ENCODE data around the gene TNFSF12.

TNFSF12 gene, protein sequence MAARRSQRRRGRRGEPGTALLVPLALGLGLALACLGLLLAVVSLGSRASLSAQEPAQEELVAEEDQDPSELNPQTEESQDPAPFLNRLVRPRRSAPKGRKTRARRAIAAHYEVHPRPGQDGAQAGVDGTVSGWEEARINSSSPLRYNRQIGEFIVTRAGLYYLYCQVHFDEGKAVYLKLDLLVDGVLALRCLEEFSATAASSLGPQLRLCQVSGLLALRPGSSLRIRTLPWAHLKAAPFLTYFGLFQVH

DNA sequence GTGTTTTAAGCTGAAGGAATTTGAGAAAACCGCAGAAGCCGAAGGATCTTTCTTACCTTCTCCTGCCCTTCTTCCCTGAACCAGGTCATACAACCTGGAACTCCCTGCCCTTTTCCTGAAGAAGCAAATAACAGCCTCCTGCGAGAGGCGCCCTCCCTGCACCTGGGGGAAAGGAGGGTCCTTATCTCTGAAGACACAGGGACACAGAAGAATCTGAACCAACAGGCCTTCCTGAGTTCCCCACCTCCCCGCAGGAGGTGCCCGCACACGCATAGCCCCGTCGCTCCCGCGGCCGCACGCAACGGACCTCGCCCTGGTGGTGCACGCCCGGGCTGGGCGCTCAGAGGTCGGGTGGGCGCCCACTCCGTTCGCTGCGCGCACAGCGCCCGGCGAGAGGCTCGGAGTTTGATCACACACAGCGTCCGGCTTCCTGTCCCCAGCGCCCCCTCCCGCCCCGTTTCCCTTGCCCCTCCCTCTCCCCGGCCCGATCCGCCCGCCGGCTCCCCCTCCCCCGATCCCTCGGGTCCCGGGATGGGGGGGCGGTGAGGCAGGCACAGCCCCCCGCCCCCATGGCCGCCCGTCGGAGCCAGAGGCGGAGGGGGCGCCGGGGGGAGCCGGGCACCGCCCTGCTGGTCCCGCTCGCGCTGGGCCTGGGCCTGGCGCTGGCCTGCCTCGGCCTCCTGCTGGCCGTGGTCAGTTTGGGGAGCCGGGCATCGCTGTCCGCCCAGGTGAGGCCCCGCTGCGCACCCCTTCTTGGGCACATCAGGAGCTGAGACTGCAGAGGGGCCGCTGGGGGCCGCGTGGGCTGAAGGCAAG lies at the start of gene TNFSF12:
Gene TNFSF12, plus strand, starts transcription at position 474 of the 816 bp plus-strand sequence. Its CDS starts 96 bp downstream, at position 570.
- DNase-seq, result peak in 1 of 2 donors; percentile 24

DNA sequence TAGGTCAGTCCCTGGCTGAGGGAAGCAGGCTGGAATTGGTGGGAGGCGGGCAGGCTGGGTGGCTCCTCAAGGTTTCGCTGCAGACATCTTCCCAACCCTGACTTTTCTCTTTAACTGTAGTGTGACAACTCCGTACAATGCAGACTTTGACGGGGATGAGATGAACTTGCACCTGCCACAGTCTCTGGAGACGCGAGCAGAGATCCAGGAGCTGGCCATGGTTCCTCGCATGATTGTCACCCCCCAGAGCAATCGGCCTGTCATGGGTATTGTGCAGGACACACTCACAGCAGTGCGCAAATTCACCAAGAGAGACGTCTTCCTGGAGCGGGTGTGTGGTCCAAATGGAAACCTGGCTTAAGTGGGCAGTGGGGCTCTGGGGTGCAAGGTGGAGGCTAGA lies 49.7 kb upstream of the TNFSF12 start:
- no peak for DNase-seq

GRCh38 chr17:7501729-7502128 lies 47.1 kb upstream of the TNFSF12 start:
- DNase-seq, result no peak

DNA sequence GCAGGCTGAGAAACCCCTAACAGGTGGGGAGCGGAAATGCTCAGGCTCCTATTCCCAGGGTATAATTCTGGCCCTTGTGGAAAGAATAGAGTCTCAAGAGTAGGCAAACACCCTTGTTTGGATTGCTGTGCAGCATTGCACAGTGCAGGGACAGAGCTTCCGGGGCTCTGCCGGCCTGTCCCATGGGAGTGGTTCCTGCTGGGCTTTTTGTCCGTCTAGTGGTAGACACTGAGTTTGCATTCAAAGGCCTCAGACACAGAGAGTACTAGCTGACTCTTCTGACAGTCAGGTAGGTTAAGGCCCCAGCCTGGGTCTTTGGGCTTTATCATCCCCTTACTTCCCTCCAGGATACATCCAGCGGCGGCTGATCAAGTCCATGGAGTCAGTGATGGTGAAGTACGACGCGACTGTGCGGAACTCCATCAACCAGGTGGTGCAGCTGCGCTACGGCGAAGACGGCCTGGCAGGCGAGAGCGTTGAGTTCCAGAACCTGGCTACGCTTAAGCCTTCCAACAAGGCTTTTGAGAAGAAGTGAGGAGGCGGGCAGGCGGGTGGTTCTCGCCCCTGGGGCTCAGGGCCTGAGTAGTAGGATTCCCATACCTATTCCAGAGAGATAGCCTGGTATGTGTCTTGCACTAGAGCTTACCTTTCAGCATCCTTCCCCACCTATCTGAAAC lies 46.5 kb upstream of the TNFSF12 start:
- no peak for DNase-seq

DNA sequence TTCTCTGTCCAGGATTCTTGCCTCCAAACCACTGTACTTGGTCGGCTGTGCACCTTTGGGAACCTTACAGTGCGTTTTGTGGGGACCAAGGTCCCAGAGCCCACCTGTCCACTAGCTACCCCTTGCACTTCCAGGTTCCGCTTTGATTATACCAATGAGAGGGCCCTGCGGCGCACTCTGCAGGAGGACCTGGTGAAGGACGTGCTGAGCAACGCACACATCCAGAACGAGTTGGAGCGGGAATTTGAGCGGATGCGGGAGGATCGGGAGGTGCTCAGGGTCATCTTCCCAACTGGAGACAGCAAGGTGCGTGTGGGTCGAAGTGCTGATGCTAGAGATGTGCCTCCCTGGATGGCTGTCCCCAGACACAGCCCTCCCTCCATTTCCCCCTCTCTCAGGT lies 45.9 kb upstream of the TNFSF12 start:
- no peak for DNase-seq

- no peak for DNase-seq
Measured at GRCh38 chr17:7503521-7503920, 45.3 kb upstream of the TNFSF12 start.

DNA sequence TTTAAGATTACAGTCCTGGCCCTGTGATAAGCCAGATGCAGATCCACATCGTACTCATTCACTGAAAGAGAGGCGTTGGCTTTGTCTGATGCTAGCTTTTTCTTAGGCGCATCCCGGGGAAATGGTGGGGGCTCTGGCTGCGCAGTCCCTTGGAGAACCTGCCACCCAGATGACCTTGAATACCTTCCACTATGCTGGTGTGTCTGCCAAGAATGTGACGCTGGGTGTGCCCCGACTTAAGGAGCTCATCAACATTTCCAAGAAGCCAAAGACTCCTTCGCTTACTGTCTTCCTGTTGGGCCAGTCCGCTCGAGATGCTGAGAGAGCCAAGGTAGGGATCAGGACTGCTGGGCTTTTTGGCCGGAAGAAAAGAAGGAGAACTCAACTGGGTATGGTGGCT lies 40.7 kb upstream of the TNFSF12 start:
- DNase-seq, result no peak

- no peak for DNase-seq
Measured at GRCh38 chr17:7508846-7509245, 40.0 kb upstream of the TNFSF12 start.

GRCh38 chr17:7509937-7510336 lies 38.9 kb upstream of the TNFSF12 start:
- no peak for DNase-seq

DNA sequence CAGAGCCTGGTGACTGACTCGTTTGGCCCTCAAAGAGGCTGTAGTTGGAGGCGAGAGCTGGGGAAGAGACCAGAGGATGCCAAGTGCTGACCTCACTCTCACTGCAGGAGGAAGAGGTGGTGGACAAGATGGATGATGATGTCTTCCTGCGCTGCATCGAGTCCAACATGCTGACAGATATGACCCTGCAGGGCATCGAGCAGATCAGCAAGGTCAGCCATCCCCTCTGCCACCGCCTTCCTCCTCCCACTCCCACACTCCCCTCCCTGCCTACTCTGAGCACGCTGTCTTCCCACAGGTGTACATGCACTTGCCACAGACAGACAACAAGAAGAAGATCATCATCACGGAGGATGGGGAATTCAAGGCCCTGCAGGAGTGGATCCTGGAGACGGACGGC lies 37.8 kb upstream of the TNFSF12 start:
- no peak for DNase-seq

DNA sequence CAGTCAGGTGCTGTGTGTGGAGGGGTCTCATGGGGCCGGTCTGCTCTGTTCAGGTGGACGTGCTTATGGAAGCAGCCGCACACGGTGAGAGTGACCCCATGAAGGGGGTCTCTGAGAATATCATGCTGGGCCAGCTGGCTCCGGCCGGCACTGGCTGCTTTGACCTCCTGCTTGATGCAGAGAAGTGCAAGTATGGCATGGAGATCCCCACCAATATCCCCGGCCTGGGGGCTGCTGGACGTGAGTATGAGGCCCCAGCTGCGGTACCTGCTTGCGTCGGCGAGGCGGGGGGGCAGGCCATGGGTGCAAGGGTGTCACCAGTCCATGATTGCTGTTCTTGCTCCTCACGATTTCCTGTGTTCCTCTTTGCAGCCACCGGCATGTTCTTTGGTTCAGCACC lies 36.8 kb upstream of the TNFSF12 start:
- DNase-seq, result no peak

DNA sequence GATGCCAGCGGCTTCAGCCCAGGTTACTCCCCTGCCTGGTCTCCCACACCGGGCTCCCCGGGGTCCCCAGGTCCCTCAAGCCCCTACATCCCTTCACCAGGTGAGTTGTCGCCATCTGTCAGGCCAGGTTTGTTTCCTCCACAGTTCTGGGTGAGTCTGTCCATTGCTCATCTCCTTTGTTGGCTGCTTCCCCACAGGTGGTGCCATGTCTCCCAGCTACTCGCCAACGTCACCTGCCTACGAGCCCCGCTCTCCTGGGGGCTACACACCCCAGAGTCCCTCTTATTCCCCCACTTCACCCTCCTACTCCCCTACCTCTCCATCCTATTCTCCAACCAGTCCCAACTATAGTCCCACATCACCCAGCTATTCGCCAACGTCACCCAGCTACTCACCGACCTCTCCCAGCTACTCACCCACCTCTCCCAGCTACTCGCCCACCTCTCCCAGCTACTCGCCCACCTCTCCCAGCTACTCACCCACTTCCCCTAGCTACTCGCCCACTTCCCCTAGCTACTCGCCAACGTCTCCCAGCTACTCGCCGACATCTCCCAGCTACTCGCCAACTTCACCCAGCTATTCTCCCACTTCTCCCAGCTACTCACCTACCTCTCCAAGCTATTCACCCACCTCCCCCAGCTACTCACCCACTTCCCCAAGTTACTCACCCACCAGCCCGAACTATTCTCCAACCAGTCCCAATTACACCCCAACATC lies 35.9 kb upstream of the TNFSF12 start:
- no peak for DNase-seq

DNA sequence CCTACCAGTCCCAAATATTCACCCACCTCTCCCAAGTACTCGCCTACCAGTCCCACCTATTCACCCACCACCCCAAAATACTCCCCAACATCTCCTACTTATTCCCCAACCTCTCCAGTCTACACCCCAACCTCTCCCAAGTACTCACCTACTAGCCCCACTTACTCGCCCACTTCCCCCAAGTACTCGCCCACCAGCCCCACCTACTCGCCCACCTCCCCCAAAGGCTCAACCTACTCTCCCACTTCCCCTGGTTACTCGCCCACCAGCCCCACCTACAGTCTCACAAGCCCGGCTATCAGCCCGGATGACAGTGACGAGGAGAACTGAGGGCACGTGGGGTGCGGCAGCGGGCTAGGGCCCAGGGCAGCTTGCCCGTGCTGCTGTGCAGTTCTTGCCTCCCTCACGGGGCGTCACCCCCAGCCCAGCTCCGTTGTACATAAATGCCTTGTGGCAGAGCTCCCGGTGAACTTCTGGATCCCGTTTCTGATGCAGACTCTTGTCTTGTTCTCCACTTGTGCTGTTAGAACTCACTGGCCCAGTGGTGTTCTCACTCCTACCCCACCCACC lies 34.9 kb upstream of the TNFSF12 start:
- no peak for DNase-seq

DNA sequence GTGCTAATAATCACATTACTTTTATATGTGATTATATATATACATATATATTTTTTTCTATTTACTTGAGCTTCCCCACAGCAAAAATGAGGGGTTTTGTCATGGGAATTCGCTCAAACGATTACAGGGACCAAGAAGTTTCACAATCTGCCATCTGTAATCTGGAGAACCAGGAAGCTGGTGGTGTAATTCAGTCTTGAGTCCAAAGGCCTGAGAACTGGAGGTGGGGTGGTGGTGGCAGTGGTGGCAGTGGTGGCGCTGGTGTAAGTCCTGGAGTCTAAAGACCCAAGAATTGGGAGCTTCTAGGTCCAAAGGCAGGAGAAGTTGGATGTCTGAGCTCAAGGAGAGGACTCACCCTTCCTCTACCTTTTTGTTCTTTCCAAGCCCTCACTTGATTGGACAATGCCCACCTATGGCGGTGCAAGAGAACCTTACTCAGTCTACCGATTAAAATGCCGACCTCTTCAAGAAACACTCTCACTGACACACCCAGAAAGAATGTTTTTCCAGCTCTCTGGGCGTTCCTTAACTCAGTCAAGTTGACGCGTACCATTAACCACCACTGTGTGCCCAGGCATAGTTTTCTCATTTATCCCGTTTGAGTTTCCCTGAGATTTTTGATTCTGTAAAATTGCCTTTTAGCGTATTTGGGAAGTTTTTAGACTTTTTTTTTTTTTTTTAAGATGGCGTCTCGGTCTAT lies 32.8 kb upstream of the TNFSF12 start:
- DNase-seq, result no peak

GRCh38 chr17:7523033-7523432 lies 25.8 kb upstream of the TNFSF12 start:
- DNase-seq, result peak in 1 of 2 donors; percentile 14

DNA sequence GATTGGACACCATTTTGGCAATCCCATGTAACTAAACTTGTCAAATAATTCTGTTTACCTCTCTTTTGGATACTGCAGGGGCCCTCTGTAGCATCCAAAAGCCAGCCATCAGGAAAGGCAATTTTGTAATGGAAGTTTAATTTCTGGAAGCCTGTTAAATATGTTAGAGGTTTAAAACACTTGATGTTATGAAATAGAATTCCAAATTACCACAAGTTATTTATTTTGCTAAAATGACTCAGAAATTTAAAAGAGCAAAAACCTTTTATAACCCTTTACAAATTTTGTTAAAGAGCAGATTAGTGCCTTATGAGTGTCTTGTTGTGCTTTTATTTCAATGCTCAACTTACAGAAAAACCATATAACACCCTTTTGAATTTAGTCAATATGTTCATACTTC lies 20.0 kb upstream of the TNFSF12 start:
- DNase-seq, result no peak

GRCh38 chr17:7530023-7530900 lies 18.6 kb upstream of the TNFSF12 start:
- no peak for DNase-seq

DNA sequence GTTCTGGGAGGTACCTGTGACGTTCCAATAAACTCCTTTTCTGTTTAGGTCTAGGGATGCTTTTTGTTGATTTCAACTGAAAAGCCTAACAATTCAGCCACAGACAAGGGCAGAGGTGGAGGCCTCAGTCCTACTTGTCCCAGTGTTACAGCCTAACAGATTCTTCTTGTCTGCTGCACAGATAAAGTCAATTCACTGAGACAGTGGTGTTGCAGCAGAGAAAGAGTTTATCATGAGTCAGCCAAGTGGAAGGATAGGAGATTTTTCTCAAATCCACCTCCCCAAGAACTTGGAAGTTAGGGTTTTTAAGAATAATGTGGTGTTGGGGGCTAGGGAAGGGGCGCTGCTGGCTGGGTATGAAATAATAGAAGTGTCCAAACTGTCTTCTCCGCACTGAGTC lies 10.8 kb upstream of the TNFSF12 start:
- DNase-seq, result no peak

- no peak for DNase-seq
Measured at GRCh38 chr17:7538891-7539545, 9.8 kb upstream of the TNFSF12 start.

- DNase-seq, result no peak
Measured at GRCh38 chr17:7541074-7541621, 7.7 kb upstream of the TNFSF12 start.

Data from bone marrow (tissue), 2 donors.